Measurements from ENCODE around the gene BST1.

Gene BST1, protein sequence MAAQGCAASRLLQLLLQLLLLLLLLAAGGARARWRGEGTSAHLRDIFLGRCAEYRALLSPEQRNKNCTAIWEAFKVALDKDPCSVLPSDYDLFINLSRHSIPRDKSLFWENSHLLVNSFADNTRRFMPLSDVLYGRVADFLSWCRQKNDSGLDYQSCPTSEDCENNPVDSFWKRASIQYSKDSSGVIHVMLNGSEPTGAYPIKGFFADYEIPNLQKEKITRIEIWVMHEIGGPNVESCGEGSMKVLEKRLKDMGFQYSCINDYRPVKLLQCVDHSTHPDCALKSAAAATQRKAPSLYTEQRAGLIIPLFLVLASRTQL

GRCh38 chr4:15702941-15703403 is at the start of gene BST1:
Gene BST1 (plus strand): TSS chr4:15703065. CDS start chr4:15703145, 80 bp downstream.
- DNase-seq, result no peak

DNA sequence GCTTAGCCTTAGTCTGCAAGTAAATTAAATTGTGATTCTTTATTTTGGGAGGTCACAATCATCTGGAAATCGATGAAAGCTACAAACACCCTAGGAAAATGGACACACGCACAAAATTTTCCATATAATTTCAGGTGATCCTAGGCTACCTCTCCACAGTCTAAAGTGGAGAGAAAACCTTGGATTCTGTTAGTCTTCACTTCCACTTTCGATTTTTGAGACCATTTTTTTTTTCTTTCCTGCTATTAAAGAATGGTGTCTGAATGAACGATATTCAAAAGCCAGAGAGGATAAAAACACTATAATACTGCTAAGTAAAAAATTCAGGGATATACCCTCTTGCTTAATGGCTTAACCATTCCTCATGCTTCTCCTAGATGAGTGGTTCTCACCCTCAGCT is 49.4 kb upstream of the BST1 start:
- DNase-seq, result no peak

GRCh38 chr4:15653864-15654592 is 48.8 kb upstream of the BST1 start:
- no peak for DNase-seq

DNA sequence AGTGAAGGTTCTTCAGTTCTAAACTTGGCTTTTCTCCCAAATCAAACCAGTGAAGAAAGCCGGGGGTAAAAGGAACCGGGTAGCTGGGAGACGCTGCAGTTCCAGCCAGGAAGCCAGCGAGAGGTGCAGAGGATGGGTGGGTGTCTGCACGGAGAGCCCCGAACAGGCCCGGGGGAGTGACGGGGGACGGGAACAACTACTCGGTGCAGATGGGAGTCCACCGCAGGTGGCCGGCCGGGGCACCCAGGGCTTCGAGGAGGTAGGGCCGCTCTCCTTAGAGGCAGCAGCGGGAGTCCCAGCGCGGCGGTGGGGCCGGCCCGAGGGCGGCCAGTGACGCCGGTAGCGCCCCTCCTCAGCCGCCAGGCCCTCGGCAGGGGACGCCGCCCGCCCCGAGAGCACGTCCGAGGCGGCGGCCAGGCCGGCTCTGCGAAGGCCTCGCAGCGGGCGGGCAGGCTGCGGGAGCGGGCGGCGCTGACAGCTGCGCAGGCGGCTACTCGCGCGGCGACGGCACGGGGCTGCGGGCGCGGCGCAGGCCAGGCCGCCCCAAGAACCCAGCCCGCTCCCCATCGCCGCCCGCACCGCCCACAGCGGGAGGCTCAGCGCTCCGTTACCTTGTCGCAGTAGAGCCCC is 48.2 kb upstream of the BST1 start:
- DNase-seq, result no peak

- DNase-seq, result peak in 1 of 2 experiments; percentile 15
Observed at GRCh38 chr4:15655223-15656037, 47.4 kb upstream of the BST1 start, which contains the start of gene FBXL5. Gene FBXL5 (minus strand): TSS chr4:15655357. CDS start chr4:15655287, 70 bp downstream.

DNA sequence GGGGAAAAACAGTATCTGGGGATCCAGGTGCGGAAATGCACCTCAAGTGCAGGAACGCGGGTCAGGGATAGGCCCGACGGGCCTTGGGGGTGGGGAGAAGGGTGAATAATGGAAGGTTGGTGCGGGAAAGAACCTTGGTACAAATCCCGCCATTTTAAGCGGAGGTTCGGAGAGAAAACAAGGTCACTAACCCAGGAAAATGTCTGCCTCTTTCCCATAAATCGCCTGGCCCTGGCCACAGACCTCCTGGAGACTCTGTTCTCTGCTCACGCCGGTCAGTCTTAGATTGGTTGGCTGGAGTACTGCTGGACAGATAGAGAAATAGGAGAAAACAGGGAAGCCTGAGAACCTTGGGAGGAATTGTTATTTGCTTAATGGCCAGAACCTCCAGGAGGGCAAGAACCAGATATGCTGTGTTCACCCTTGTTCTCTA is 46.8 kb upstream of the BST1 start:
- DNase-seq, result peak in 1 of 2 experiments; percentile 30

DNA sequence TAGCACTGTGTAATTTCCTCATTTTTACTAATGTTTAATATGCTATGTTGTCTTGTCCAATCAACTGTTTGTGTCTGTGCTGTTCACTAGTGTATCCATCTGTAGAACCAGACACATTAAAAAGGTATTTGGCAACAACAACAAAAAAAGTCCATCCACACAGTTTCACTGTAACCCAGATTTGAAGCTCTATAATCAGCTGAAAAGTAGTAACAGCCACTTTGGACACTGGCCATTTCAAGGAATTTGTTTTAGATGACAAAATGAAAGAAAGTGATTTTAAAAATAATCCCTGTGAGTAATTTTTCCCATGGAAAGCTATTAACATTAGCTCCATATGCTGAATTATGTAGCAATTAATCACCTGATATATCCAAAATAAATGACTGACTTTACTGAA is 45.5 kb upstream of the BST1 start:
- no peak for DNase-seq

DNA sequence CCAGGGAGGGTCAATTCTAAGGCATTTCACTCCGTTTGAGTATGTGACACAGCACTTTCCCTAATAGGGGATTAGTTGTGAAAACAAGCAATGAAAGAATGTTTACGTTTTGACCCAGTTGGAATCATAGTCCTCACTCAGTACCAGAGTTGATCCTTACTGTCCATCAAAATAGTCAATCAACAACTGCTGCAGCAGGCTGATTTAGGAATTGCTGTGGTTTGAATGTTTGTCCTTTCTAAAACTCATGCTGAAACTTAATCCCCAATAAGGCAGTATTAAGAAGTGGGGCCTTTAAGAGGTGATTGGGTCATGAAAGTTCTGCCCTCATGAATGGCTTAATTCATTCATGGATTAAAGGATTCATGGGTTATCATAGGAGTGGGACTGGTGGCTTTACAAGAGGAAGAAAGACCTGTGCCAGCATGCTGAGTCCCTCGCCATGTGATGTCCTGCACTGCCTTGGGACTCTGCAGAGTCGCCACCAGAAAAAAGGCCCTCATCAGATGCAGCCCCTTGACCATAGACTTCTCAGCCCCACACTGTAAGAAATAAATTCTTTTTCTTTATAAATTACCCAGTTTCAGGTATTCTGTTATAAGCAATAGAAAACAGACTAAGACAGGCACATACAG is 44.6 kb upstream of the BST1 start:
- DNase-seq, result no peak

DNA sequence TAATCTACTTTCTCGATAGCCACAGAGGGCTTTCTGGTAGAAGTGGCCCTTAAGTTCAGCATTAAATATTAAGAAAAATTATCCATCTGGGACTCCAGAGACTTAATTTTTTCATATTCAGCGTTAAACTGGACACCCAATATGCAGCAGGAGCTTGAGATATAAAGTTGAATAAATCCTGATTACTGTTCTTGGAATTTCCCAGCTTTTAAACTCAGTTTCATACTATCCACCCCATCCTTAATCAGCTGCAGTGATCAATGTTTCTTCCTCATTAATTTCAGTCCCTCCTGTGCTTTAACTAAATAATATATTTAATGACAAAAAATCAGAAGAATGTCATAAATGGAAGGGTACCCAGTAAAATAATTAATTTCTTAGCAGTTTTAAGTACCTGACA is 44.1 kb upstream of the BST1 start:
- no peak for DNase-seq

- DNase-seq, result no peak
Observed at GRCh38 chr4:15659768-15660570, 42.9 kb upstream of the BST1 start.

DNA sequence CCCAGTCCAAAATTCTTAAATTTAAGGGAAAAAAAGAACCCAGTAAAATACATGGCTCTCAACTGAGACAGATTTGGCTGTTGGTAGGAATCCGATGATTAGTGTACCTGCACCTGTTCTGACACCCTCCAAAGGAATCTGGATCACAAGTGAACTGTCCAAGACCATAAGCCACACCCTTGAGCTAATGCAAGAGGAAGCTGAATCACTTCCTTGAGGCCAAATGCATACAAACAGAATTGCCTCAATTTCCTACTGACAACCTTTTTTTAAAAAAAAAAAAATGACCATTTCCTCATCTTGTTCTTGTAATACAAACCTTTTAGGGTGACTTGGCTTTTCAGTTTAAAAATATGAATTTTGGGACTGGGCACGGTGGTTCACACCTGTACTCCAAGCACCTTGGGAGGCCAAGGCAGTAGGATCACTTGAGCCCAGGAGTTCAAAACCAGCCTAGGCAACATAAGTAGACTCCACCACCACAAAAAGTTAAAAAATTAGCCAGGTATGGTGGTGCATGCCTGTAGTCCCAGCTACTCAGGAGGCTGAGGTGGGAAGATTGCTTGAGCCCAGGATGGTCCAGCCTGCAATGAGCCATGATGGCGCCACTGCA is 37.0 kb upstream of the BST1 start:
- no peak for DNase-seq

DNA sequence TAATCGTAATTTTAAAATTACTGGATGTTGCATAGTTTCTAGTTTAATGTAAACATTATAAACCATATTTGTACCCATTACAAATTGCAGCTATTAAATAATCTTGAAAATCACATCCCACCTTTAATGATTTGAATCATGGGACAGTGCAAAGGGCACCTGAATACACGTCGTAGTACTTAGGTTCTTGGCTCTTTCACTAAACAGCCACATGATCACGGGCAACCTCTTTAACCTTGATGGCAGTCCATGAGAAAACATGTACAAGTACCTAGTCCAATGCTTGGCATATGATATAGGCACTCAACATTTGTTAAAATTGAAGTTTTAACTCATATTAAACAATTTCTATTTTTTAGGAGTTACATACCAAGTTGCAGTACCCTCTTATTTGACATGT is 35.9 kb upstream of the BST1 start:
- DNase-seq, result no peak

DNA sequence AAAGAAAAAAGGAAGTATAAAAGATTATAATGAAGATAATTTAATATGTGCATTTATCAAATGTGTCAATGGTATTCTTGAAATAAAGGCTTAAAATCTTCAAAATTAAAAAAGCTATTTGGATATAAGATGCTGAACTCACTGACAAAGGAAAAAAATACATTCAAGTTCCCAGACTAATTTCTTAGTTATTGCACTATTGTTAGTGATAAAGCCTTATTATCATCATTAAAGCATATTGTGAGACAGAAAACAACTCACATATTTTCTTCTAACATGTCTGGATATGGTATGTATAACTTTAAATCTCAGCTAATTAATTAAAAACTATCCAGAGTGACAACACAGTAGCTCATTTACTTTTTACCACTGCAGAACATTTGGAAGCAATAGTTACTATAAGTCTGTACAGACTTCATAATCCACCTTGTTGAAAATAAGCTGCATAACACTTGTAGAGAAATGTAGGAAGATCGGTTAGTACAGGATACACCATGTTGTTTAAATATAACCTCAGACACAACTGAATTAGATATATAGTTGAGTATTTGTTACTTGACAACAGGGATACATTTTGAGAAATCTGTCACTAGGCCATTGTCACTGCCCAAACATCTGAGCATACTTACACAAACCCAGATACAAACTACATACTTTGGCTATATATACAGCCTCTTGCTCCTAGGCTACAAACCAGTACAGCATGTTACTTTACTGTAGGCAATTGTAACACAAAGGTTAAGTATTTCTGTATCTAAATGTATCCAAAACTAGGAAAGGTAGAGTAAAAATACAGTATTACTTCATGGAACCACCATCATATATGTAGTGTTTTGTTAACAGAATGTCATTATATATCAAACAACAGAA is 34.1 kb upstream of the BST1 start:
- no peak for DNase-seq

DNA sequence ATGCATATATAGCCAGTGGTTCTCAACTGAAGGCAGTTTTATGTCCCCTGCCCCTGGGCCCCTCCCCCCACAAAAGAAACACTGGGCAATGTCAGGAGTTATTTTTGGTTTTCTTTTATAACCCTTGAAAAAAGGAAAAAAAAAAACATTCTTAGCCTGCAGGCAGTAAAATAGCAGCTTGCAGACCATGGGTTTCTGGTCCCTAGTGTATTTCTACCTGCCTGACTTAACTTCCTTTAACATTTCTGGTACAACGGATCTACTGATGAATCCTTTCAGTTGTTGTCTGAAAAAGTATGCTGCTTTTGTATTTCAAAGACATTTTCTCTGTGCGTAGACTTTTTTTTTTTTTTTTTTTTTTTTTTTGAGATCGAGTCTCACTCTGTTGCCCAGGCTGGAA is 32.3 kb upstream of the BST1 start:
- no peak for DNase-seq

GRCh38 chr4:15672101-15672500 is 30.8 kb upstream of the BST1 start:
- no peak for DNase-seq

DNA sequence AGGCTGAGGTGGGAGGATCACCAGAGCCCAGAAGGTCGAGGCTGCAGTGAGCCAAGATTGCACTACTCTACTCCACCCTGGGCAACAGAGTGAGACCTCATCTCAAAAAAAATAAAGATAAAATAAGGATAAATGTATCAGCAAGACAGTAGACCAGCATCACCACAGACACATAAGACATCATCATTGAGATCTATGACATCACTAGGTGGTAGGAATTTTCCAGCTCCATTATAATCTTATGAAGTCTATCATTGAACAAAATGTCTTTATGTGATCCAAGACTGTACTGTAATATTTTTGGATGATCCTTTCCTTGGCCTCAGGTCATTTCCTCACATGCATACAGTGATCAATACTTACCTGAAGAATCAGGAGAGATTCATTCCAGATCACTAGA is 29.5 kb upstream of the BST1 start:
- DNase-seq, result no peak

DNA sequence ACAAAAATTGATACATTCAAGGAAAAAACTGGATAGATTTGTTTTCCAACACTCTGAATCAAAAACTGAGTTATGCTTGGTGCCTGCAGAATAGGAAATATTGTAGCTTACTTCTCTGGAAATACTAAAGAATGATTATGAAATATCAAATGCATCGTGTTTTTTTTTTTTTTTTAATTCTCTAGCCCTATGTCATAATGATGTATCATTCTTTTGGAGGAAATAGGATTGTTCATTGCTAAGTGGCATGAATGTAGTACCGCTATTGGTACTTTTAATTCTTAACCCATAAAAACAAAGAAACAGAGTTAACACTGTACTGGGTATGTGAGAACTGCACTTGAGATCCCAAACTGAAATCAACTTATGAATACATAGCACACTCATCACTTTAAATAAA is 28.8 kb upstream of the BST1 start:
- DNase-seq, result no peak

DNA sequence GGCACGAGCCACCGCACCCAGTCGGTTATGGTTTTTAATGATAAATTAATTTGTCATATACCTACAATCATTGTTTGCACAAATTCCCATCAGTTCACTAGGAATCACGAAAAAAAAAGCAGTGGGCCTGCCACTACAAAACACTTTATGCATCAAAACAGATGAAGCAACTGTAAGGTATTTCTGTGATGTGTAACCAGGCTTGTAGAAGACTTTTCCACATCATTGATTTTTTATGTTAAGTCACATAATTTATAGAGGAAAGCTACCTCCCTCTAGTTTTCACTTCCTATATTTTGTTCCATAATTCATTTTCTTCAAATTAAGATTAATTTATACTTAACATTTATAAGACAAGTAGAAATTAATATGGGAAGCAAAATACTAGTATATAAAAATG is 27.9 kb upstream of the BST1 start:
- no peak for DNase-seq

DNA sequence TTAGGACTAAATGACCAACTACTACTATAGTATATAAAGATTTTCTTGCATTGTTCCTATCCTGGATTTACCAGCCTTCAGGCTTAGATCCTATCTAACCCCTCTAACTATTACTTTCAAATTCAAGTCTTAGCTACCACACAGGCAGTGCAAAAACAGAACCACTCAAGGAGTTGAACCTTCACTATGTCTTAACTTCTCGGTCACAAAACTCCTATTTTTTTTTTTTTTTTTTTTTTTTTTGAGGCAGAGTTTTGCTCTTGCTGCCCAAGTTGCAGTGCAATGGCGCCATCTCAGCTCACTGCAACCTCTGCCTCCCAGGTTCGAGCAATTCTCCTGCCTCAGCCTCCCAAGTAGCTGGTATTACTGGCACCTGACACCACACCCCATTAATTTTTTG is 27.5 kb upstream of the BST1 start:
- DNase-seq, result no peak

DNA sequence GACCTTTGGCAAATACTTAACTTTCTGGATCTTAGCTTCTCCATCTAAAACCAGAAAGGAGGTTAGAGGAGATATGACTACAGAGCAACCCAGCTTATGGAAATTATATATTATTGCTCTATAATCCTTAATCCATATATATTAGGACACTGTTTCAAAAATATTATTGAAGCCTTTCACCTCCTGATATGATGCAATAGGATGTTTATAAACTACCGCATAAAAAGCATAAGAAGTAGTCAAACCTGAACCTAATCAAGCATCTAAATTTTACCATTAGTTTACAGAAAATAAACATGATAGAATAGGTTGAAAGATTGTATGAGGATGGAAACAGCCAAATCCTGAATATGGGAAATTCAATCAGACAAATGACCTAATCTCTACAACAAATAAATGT is 26.8 kb upstream of the BST1 start:
- no peak for DNase-seq
